Measurements from ENCODE around the gene VAV3.

- TF ChIP-seq EZH2 (IDR thresholded peaks at IDR 0.05; ENCODE audit: insufficient read depth, low read length) (no peak), CTCF (IDR thresholded peaks at IDR 0.05; ENCODE audit: insufficient read depth, low read depth, low read length) (no peak)
These were observed 275.8 kb downstream of the VAV3 start for GRCh38 chr1:107689159-107689558.

Measured in astrocyte (in vitro differentiated cells and primary cell).